ENCODE data around the gene GPATCH1. TPM values are rescaled to one million over a fixed set of nuclear protein-coding genes. Genes with fewer than 3 reads are reported as not detected.

The GPATCH1 gene
- total RNA-seq, 1 donor from 2014 or later: 4.4 TPM

DNA sequence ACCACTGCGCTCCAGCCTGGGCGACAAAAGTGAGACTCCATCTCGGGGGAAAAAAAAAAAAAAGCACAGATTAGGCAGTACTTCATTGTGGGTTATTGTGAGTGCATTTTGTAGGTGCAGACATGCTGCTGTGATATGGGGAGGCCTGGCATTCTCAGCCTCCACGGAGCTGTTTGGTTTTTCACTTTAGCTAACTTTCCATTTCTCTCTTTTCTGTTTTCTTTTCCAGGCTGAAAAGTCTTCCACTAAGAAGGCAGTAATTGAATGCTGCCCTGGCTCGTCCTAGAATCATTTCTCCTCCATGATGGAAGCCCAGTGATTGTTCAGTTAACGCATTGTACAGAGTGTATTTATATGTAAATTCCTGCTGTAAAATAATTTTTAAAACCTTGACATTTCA, 48.9 kb downstream of the GPATCH1 start:
- H3K36me3 ChIP-seq: peaks cover 34 to 50% of the 10 kb centered on the region in 2 donors
- no peak overlapping the region for H3K27ac ChIP-seq
- H3K9me3 ChIP-seq: no peaks in the 10 kb centered on the region
- TF ChIP-seq CTCF (IDR thresholded peaks at IDR 0.05): no peak
- no peaks in the 10 kb centered on the region for H3K27me3 ChIP-seq
- no peak overlapping the region for H3K4me3 ChIP-seq
- H3K4me1 ChIP-seq: no peaks in the 10 kb centered on the region
- no peak for DNase-seq (ENCODE audit: low spot score in 2 of 2)
- intact Hi-C loops (cut with DNase I): no loop called here

GRCh38 chr19:33130433-33130832, 49.5 kb downstream of the GPATCH1 start:
- H3K27me3 ChIP-seq: no peaks in the 10 kb centered on the region
- no peak for DNase-seq (ENCODE audit: low spot score in 2 of 2)
- H3K4me1 ChIP-seq: no peaks in the 10 kb centered on the region
- intact Hi-C loops (cut with DNase I): no loop called here
- H3K27ac ChIP-seq: no peak overlapping the region
- no peak for TF ChIP-seq CTCF (IDR thresholded peaks at IDR 0.05)
- peaks cover 34 to 46% of the 10 kb centered on the region in 2 donors for H3K36me3 ChIP-seq
- no peaks in the 10 kb centered on the region for H3K9me3 ChIP-seq
- H3K4me3 ChIP-seq: no peak overlapping the region

GRCh38 chr19:33132021-33132420, 51.0 kb downstream of the GPATCH1 start, which contains the start of gene WDR88:
Gene WDR88 (plus strand): TSS chr19:33132114. CDS start chr19:33132170, 56 bp downstream.
- DNase-seq (ENCODE audit: low spot score in 2 of 2): no peak
- peaks cover 27 to 37% of the 10 kb centered on the region in 2 donors for H3K36me3 ChIP-seq
- H3K4me1 ChIP-seq: no peaks in the 10 kb centered on the region
- intact Hi-C loops (cut with DNase I): no loop called here
- H3K4me3 ChIP-seq: no peak within 1 kb of the TSS
- no peaks in the 10 kb centered on the region for H3K27me3 ChIP-seq
- TF ChIP-seq CTCF (IDR thresholded peaks at IDR 0.05): no peak
- H3K9me3 ChIP-seq: no peaks in the 10 kb centered on the region
- H3K27ac ChIP-seq: no peak within 1 kb of the TSS

DNA sequence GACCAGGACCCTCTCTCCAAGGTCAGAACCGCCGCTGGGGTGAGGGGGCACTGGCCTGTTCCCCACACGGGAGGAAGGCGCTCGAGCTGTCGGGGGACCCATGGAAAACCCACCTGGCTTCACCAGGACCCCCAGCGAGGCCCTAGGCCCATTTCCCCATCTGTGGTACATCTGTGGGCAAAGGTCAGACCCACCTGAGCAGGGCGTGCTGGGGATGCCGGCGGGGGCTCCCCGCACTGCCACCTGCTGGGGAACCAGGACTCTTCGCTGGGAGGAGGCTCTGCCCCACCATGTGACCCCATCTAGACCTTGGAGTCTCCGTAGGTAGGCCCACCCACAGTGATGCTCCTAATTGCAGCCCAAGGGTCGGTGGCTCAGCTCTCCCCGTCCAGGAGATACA, 51.4 kb downstream of the GPATCH1 start:
- Histone ChIP-seq H3K36me3 (peaks cover 24 to 36% of the 10 kb centered on the region in 2 donors), H3K4me1 (no peaks in the 10 kb centered on the region), H3K9me3 (no peaks in the 10 kb centered on the region), H3K27me3 (no peaks in the 10 kb centered on the region), H3K27ac (no peak overlapping the region), H3K4me3 (no peak overlapping the region)
- DNase-seq (ENCODE audit: low spot score in 2 of 2): no peak
- intact Hi-C loops (cut with DNase I): no loop called here
- TF ChIP-seq CTCF (IDR thresholded peaks at IDR 0.05): no peak

- TF ChIP-seq CTCF (IDR thresholded peaks at IDR 0.05): no peak
- H3K9me3 ChIP-seq: no peaks in the 10 kb centered on the region
- no peaks in the 10 kb centered on the region for H3K4me1 ChIP-seq
- H3K27me3 ChIP-seq: no peaks in the 10 kb centered on the region
- peaks cover 13 to 24% of the 10 kb centered on the region in 2 donors for H3K36me3 ChIP-seq
- DNase-seq (ENCODE audit: low spot score in 2 of 2): no peak
- H3K27ac ChIP-seq: no peak overlapping the region
- intact Hi-C loops (cut with DNase I): no loop called here
- H3K4me3 ChIP-seq: no peak overlapping the region
Observed at GRCh38 chr19:33133438-33134031, 52.6 kb downstream of the GPATCH1 start.
